Fibroblast of pulmonary artery (primary cell): ENCODE measurements around the gene PIP4P1.

ENCODE experiments used
- DNase-seq: peaks from one replicate; pipeline ENCODE4 v3.0.0-alpha.2; 2010; ENCODE audit warnings: low read depth
- H3K4me3 ChIP-seq: replicated peaks from 2 replicates; pipeline ENCODE4 v1.5.1; 2011; ENCODE audit warnings: low read depth, mild to moderate bottlenecking, control low read depth, low read length, moderate library complexity
- CTCF ChIP-seq: IDR thresholded peaks from 2 replicates; pipeline ENCODE4 v1.5.1; 2011; ENCODE audit warnings: mild to moderate bottlenecking, control low read depth, low read length, inconsistent platforms; ENCODE audit errors: missing control alignments

The PIP4P1 gene

GRCh38 chr14:20499108-20499507 lies 37.9 kb upstream of the PIP4P1 start:
- DNase-seq: no peak

GRCh38 chr14:20498622-20499021 lies 37.4 kb upstream of the PIP4P1 start:
- no peak for TF ChIP-seq CTCF
- no peak for DNase-seq
- no peak overlapping the region for H3K4me3 ChIP-seq

More at GRCh38 chr14:20499108-20499507, 37.9 kb upstream of the PIP4P1 start:
- no peak overlapping the region for H3K4me3 ChIP-seq
- no peak for TF ChIP-seq CTCF

GRCh38 chr14:20494935-20495766 lies 33.9 kb upstream of the PIP4P1 start:
- no peak overlapping the region for H3K4me3 ChIP-seq
- no peak for TF ChIP-seq CTCF
- peak; percentile 71 for DNase-seq

GRCh38 chr14:20493634-20494033 lies 32.4 kb upstream of the PIP4P1 start:
- DNase-seq: no peak
- TF ChIP-seq CTCF: no peak
- no peak overlapping the region for H3K4me3 ChIP-seq

- no peak for TF ChIP-seq CTCF
- no peak overlapping the region for H3K4me3 ChIP-seq
- no peak for DNase-seq
Observed at GRCh38 chr14:20492486-20492885, 31.3 kb upstream of the PIP4P1 start.

GRCh38 chr14:20490563-20490962 lies 29.3 kb upstream of the PIP4P1 start:
- TF ChIP-seq CTCF: no peak
- no peak overlapping the region for H3K4me3 ChIP-seq
- DNase-seq: no peak
